Calu3 (cell line): Measurements from ENCODE around the gene FHIP1B. TPM values are rescaled to one million over a fixed set of nuclear protein-coding genes. Genes with fewer than 3 reads are reported as not detected.

Experiments
- BruUV-seq: library from RNA; stranded (reverse); fragments of 400-500 nt; replicated peaks from 2 replicates; lab custom pipeline; 2021; lab: Mats Ljungman, UMichigan
- CTCF ChIA-PET: fragments of 300-600 bp; sonication (Branson Sonifier 250); formaldehyde crosslinking; loops from one replicate; lab custom pipeline; 2022; ENCODE audit warnings: antibody characterized with exemption; lab: Charles Lee
- DNase-seq: peaks from one replicate; pipeline ENCODE4 v3.0.0; 2022
- H3K27ac Mint-ChIP-seq: one replicate; pipeline ENCODE4 v1.8.0; 2022; ENCODE audit warnings: mixed read lengths; ENCODE audit not compliant: unreplicated experiment
- H3K27me3 Mint-ChIP-seq: one replicate; pipeline ENCODE4 v1.8.0; 2022; ENCODE audit warnings: mixed read lengths; ENCODE audit not compliant: unreplicated experiment
- H3K36me3 Mint-ChIP-seq: one replicate; pipeline ENCODE4 v1.8.0; 2022; ENCODE audit warnings: mild to moderate bottlenecking, moderate library complexity, mixed read lengths; ENCODE audit not compliant: insufficient read depth, unreplicated experiment
- H3K4me1 Mint-ChIP-seq: one replicate; pipeline ENCODE4 v1.8.0; 2022; ENCODE audit warnings: mild to moderate bottlenecking, low read depth, mixed read lengths; ENCODE audit not compliant: unreplicated experiment
- H3K4me3 Mint-ChIP-seq: one replicate; pipeline ENCODE4 v1.8.0; 2022; ENCODE audit warnings: mild to moderate bottlenecking, low read depth, moderate library complexity, mixed read lengths; ENCODE audit not compliant: unreplicated experiment
- H3K9me3 Mint-ChIP-seq: one replicate; pipeline ENCODE4 v1.8.0; 2022; ENCODE audit warnings: low read depth, mixed read lengths; ENCODE audit not compliant: unreplicated experiment
- CTCF ChIP-seq: fragments of 200-600 bp; IDR thresholded peaks from one replicate; pipeline ENCODE4 v1.8.0; 2022; ENCODE audit warnings: antibody characterized with exemption; ENCODE audit not compliant: unreplicated experiment
- intact Hi-C: fragments of 100-400 bp; cut with micrococcal nuclease; formaldehyde crosslinking; loops from one replicate; pipeline ENCODE4 v1.10.0; 2022; ENCODE audit not compliant: unreplicated experiment
- total RNA-seq: library from RNA; stranded (reverse); gene quantifications from 2 replicates; pipeline ENCODE4 v1.2.3, GENCODE V29; 2022

FHIP1B gene
- total RNA-seq, 1 experiment from 2014 or later = 39.7 TPM

- Mint-ChIP-seq H3K4me1 (peaks cover 8% of the 10 kb centered on the region), H3K36me3 (peaks cover 4% of the 10 kb centered on the region), H3K27me3 (no peaks in the 10 kb centered on the region), H3K27ac (no peak overlapping the region), H3K9me3 (no peaks in the 10 kb centered on the region), H3K4me3 (no peak overlapping the region)
- no TSS peak for BruUV-seq
- CTCF ChIA-PET = no interaction called here
- intact Hi-C loops = no loop called here
- DNase-seq = no peak
- no peak for TF ChIP-seq CTCF
Observed at GRCh38 chr11:6204706-6205105, 29.7 kb downstream of the FHIP1B start.

- TF ChIP-seq CTCF = no peak
- DNase-seq = no peak
- H3K27me3 Mint-ChIP-seq = no peaks in the 10 kb centered on the region
Observed at GRCh38 chr11:6203327-6203726, 31.1 kb downstream of the FHIP1B start.

GRCh38 chr11:6202041-6202440 lies 32.4 kb downstream of the FHIP1B start:
- no peak for TF ChIP-seq CTCF
- no peak for DNase-seq
- H3K4me3 Mint-ChIP-seq = no peak overlapping the region
- no peaks in the 10 kb centered on the region for H3K36me3 Mint-ChIP-seq
- CTCF ChIA-PET = no interaction called here
- no peaks in the 10 kb centered on the region for H3K4me1 Mint-ChIP-seq
- no peaks in the 10 kb centered on the region for H3K27me3 Mint-ChIP-seq
- BruUV-seq = no TSS peak
- no peaks in the 10 kb centered on the region for H3K9me3 Mint-ChIP-seq
- intact Hi-C loops = no loop called here
- no peak overlapping the region for H3K27ac Mint-ChIP-seq

More at GRCh38 chr11:6203327-6203726, 31.1 kb downstream of the FHIP1B start:
- CTCF ChIA-PET = no interaction called here
- H3K27ac Mint-ChIP-seq = no peak overlapping the region
- no peaks in the 10 kb centered on the region for H3K36me3 Mint-ChIP-seq
- BruUV-seq = no TSS peak
- no peaks in the 10 kb centered on the region for H3K9me3 Mint-ChIP-seq
- intact Hi-C loops = no loop called here
- H3K4me3 Mint-ChIP-seq = no peak overlapping the region
- H3K4me1 Mint-ChIP-seq = no peaks in the 10 kb centered on the region

- no peak for DNase-seq
- intact Hi-C loops = no loop called here
- H3K27me3 Mint-ChIP-seq = no peaks in the 10 kb centered on the region
- no peaks in the 10 kb centered on the region for H3K36me3 Mint-ChIP-seq
- no peak overlapping the region for H3K27ac Mint-ChIP-seq
- BruUV-seq = no TSS peak
- no peaks in the 10 kb centered on the region for H3K4me1 Mint-ChIP-seq
- TF ChIP-seq CTCF = no peak
- H3K9me3 Mint-ChIP-seq = no peaks in the 10 kb centered on the region
- no peak overlapping the region for H3K4me3 Mint-ChIP-seq
- CTCF ChIA-PET = interaction anchor here (0.8 kb wide), 1 partner anchor 152 kb away, joined by 3 read pairs; no protein-coding TSS in a partner anchor
Observed at GRCh38 chr11:6201481-6201880, 33.0 kb downstream of the FHIP1B start.
